Measurements from ENCODE around the gene TMEFF2. TPM values are rescaled to one million over a fixed set of nuclear protein-coding genes. Genes with fewer than 3 reads are reported as not detected.
A peak's percentile ranks its signal among the peaks of the same experiment; 100 is the strongest.

The TMEFF2 gene
- total RNA-seq, 1 donor = not detected

GRCh38 chr2:191901031-191901430 is 293.7 kb downstream of the TMEFF2 start:
- DNase-seq (ENCODE audit: low read depth) = no peak
- TF ChIP-seq, protein P1, sequence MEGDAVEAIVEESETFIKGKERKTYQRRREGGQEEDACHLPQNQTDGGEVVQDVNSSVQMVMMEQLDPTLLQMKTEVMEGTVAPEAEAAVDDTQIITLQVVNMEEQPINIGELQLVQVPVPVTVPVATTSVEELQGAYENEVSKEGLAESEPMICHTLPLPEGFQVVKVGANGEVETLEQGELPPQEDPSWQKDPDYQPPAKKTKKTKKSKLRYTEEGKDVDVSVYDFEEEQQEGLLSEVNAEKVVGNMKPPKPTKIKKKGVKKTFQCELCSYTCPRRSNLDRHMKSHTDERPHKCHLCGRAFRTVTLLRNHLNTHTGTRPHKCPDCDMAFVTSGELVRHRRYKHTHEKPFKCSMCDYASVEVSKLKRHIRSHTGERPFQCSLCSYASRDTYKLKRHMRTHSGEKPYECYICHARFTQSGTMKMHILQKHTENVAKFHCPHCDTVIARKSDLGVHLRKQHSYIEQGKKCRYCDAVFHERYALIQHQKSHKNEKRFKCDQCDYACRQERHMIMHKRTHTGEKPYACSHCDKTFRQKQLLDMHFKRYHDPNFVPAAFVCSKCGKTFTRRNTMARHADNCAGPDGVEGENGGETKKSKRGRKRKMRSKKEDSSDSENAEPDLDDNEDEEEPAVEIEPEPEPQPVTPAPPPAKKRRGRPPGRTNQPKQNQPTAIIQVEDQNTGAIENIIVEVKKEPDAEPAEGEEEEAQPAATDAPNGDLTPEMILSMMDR (IDR thresholded peaks at IDR 0.05; ENCODE audit: insufficient read depth, low read depth, low read length) = no peak

GRCh38 chr2:191899410-191899809 is 295.3 kb downstream of the TMEFF2 start:
- TF ChIP-seq, protein P1 (IDR thresholded peaks at IDR 0.05; ENCODE audit: insufficient read depth, low read depth, low read length) = no peak
- DNase-seq (ENCODE audit: low read depth) = peak; percentile 64
- H3K4me3 ChIP-seq (ENCODE audit: low read depth, low read length) = no peak overlapping the region

More at GRCh38 chr2:191901031-191901430, 293.7 kb downstream of the TMEFF2 start:
- H3K4me3 ChIP-seq (ENCODE audit: low read depth, low read length) = no peak overlapping the region

Measured in fibroblast of villous mesenchyme (primary cell).